Smooth muscle cell (in vitro differentiated cells): ENCODE measurements around the gene RAB24. TPM values are rescaled to one million over a fixed set of nuclear protein-coding genes. Genes with fewer than 3 reads are reported as not detected.
A peak's percentile ranks its signal among the peaks of the same experiment; 100 is the strongest.

Experiments
- DNase-seq: peaks from one replicate; lab custom pipeline; 2025; ENCODE audit not compliant: unreplicated experiment; lab: John Stamatoyannopoulos, UW
- H2AFZ ChIP-seq: fragments of 200-600 bp; sonication (generic); 2 replicates; pipeline ENCODE4 v1.6.0; 2016; ENCODE audit warnings: antibody characterized with exemption, low read depth, mild to moderate bottlenecking
- H3F3A ChIP-seq: fragments of 200-600 bp; sonication (generic); 2 replicates; pipeline ENCODE4 v1.6.0; 2017; ENCODE audit warnings: antibody characterized with exemption, low read depth
- H3K27ac ChIP-seq: fragments of 200-600 bp; sonication (generic); 2 replicates; pipeline ENCODE4 v1.5.1; 2016; ENCODE audit warnings: low read depth, mild to moderate bottlenecking
- H3K27me3 ChIP-seq: fragments of 200-600 bp; sonication (generic); 2 replicates; pipeline ENCODE4 v1.6.1; 2016; ENCODE audit warnings: low read depth, mild to moderate bottlenecking
- H3K36me3 ChIP-seq: fragments of 200-600 bp; sonication (generic); 2 replicates; pipeline ENCODE4 v1.5.1; 2016; ENCODE audit warnings: low read depth
- H3K4me1 ChIP-seq: fragments of 200-600 bp; sonication (generic); 2 replicates; pipeline ENCODE4 v1.5.1; 2016; ENCODE audit warnings: low read depth
- H3K4me2 ChIP-seq: fragments of 200-600 bp; sonication (generic); 2 replicates; pipeline ENCODE4 v1.6.0; 2016; ENCODE audit warnings: mild to moderate bottlenecking
- H3K4me3 ChIP-seq: fragments of 200-600 bp; sonication (generic); 2 replicates; pipeline ENCODE4 v1.5.1; 2016; ENCODE audit warnings: mild to moderate bottlenecking
- H3K79me2 ChIP-seq: fragments of 200-600 bp; sonication (generic); 2 replicates; pipeline ENCODE4 v1.6.0; 2016; ENCODE audit warnings: low read depth, mild to moderate bottlenecking
- H3K9ac ChIP-seq: fragments of 200-600 bp; sonication (generic); 2 replicates; pipeline ENCODE4 v1.6.0; 2016; ENCODE audit warnings: low read depth
- H3K9me3 ChIP-seq: fragments of 200-600 bp; sonication (generic); replicated peaks from 2 replicates; pipeline ENCODE4 v1.5.1; 2016; ENCODE audit warnings: low read depth
- H4K20me1 ChIP-seq: fragments of 200-600 bp; sonication (generic); 2 replicates; pipeline ENCODE4 v1.6.0; 2016; ENCODE audit warnings: low read depth
- CTCF ChIP-seq: fragments of 200-600 bp; sonication (generic); IDR thresholded peaks from 2 replicates; pipeline ENCODE4 v1.5.1; 2017; ENCODE audit warnings: borderline replicate concordance, mild to moderate bottlenecking, antibody characterized with exemption; ENCODE audit not compliant: insufficient read depth, poor library complexity, severe bottlenecking
- WGBS: methylation state at CpG from one replicate; pipeline ENCODE4 v1.1.7; 2016; ENCODE audit warnings: low lambda C conversion rate; 5-methylcytosine and 5-hydroxymethylcytosine counted together
- polyA plus RNA-seq: library from polyadenylated mRNA; unstranded; fragments of >200 nt; fragmentation: Nextera tagmentation; extraction: Ambion mirVana; gene quantifications from 2 replicates; pipeline ENCODE4 v1.2.1, GENCODE V29; 2016
- total RNA-seq: library from RNA; depleted of rRNA; stranded (reverse); fragments of >200 nt; gene quantifications from 2 replicates; pipeline ENCODE4 v1.2.3, GENCODE V29; 2014

Gene RAB24
- total and polyA plus RNA-seq, 2 experiments from 2014 or later, result 41.8 to 46.4 TPM

DNA sequence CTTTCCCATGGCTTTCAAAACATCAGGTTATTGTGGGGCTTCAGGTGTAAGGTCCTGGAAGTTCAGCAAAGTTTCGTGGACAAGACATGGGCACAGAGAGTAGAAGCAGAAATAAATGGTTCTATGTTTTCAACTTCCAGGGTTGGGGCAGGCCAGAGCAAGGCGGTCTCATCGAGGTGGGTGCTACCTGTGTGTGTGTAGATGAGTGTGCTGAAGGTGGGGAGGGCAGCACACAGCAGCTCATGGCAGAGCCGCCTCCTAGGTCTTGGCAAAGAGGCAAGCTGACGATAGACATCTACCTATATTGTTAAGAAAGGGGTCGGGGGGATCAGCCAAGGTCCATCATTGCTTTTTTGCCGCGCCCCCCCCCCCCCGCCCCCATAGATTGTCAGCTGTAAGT, 3.8 kb downstream of the RAB24 start:
- WGBS, result 93% methylated on average over 9 of the region's 9 CpGs
- no peak for DNase-seq
- peak overlapping the region; percentile 96 for H3K27ac ChIP-seq

GRCh38 chr5:177297922-177298321, 5.6 kb downstream of the RAB24 start:
- H3K36me3 ChIP-seq, result peaks cover 5% of the 10 kb centered on the region
- H4K20me1 ChIP-seq, result peaks cover 13% of the 10 kb centered on the region
- H2AFZ ChIP-seq, result no peak overlapping the region
- H3K27ac ChIP-seq, result peak overlapping the region; percentile 96
- no peaks in the 10 kb centered on the region for H3K27me3 ChIP-seq
- DNase-seq, result no peak
- peaks cover 36% of the 10 kb centered on the region for H3F3A ChIP-seq
- WGBS, result 98% methylated on average over 2 of the region's 2 CpGs
- H3K4me3 ChIP-seq, result no peak overlapping the region
- TF ChIP-seq CTCF, result no peak
- peaks cover 2% of the 10 kb centered on the region for H3K79me2 ChIP-seq
- H3K9ac ChIP-seq, result no peak overlapping the region
- H3K9me3 ChIP-seq, result no peaks in the 10 kb centered on the region
- no peak overlapping the region for H3K4me2 ChIP-seq
- H3K4me1 ChIP-seq, result peaks cover 3% of the 10 kb centered on the region

More for the DNA sequence above, 3.8 kb downstream of the RAB24 start:
- peaks cover 18% of the 10 kb centered on the region for H4K20me1 ChIP-seq
- H3K27me3 ChIP-seq, result no peaks in the 10 kb centered on the region
- peaks cover 19% of the 10 kb centered on the region for H3K79me2 ChIP-seq
- H3F3A ChIP-seq, result peaks cover 36% of the 10 kb centered on the region
- H2AFZ ChIP-seq, result no peak overlapping the region
- no peak overlapping the region for H3K9ac ChIP-seq
- H3K4me3 ChIP-seq, result no peak overlapping the region
- peaks cover 8% of the 10 kb centered on the region for H3K4me1 ChIP-seq
- H3K36me3 ChIP-seq, result no peaks in the 10 kb centered on the region
- no peak overlapping the region for H3K4me2 ChIP-seq
- H3K9me3 ChIP-seq, result no peaks in the 10 kb centered on the region
- TF ChIP-seq CTCF, result no peak

- H3K4me3 ChIP-seq, result no peak overlapping the region
- H3K79me2 ChIP-seq, result no peaks in the 10 kb centered on the region
- no peak for DNase-seq
- H3K9me3 ChIP-seq, result no peaks in the 10 kb centered on the region
- no peak overlapping the region for H3K9ac ChIP-seq
- 91% methylated on average over 4 of the region's 4 CpGs for WGBS
- no peaks in the 10 kb centered on the region for H3K4me1 ChIP-seq
- peaks cover 13% of the 10 kb centered on the region for H4K20me1 ChIP-seq
- no peak overlapping the region for H2AFZ ChIP-seq
- H3K36me3 ChIP-seq, result peaks cover 9% of the 10 kb centered on the region
- H3K27me3 ChIP-seq, result no peaks in the 10 kb centered on the region
- H3K27ac ChIP-seq, result no peak overlapping the region
- no peak for TF ChIP-seq CTCF
- peaks cover 36% of the 10 kb centered on the region for H3F3A ChIP-seq
- H3K4me2 ChIP-seq, result no peak overlapping the region
Measured at GRCh38 chr5:177296581-177296980, 6.9 kb downstream of the RAB24 start.

GRCh38 chr5:177295924-177296323, 7.6 kb downstream of the RAB24 start:
- Histone ChIP-seq H3K79me2 (no peaks in the 10 kb centered on the region), H3F3A (peaks cover 31% of the 10 kb centered on the region), H3K4me2 (no peak overlapping the region), H3K27ac (no peak overlapping the region), H3K4me1 (no peaks in the 10 kb centered on the region), H3K9me3 (no peaks in the 10 kb centered on the region), H3K4me3 (no peak overlapping the region), H2AFZ (no peak overlapping the region), H3K36me3 (peaks cover 9% of the 10 kb centered on the region), H3K9ac (no peak overlapping the region), H3K27me3 (no peaks in the 10 kb centered on the region), H4K20me1 (peaks cover 14% of the 10 kb centered on the region)
- DNase-seq, result no peak
- WGBS, result 100% methylated on average over 9 of the region's 9 CpGs
- no peak for TF ChIP-seq CTCF
